ENCODE data around the gene DPF3. TPM values are rescaled to one million over a fixed set of nuclear protein-coding genes. Genes with fewer than 3 reads are reported as not detected.

DPF3 gene
- polyA plus RNA-seq, 1 experiment, result 3.6 TPM

DNA sequence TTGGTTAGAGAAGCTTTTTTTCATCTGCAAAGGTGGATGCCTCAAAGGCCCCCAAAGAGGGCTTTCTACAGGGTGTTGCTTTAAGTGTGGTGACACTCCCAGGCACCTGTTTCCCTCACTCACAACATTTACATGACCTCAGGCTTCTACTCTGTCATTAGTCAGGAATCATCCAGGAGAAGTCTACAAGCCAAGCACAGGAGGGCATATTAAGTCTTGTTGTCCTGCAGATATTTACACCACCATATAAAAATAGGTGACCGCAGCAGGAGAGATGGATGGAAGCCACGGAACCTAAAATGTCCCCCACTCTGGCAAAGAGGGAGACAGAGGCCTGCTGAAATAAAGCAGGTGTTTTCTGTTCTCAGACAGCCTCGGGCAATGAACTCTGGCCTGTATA, 7.5 kb upstream of the DPF3 start:
- TF ChIP-seq, protein P1, sequence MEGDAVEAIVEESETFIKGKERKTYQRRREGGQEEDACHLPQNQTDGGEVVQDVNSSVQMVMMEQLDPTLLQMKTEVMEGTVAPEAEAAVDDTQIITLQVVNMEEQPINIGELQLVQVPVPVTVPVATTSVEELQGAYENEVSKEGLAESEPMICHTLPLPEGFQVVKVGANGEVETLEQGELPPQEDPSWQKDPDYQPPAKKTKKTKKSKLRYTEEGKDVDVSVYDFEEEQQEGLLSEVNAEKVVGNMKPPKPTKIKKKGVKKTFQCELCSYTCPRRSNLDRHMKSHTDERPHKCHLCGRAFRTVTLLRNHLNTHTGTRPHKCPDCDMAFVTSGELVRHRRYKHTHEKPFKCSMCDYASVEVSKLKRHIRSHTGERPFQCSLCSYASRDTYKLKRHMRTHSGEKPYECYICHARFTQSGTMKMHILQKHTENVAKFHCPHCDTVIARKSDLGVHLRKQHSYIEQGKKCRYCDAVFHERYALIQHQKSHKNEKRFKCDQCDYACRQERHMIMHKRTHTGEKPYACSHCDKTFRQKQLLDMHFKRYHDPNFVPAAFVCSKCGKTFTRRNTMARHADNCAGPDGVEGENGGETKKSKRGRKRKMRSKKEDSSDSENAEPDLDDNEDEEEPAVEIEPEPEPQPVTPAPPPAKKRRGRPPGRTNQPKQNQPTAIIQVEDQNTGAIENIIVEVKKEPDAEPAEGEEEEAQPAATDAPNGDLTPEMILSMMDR (IDR thresholded peaks at IDR 0.05; ENCODE audit: insufficient read depth, low read depth, low read length), result no peak
- no peaks in the 10 kb centered on the region for H3K27me3 ChIP-seq (ENCODE audit: control insufficient read depth, insufficient read depth, low read length)
- ChIA-PET CTCF (interaction anchor here (5.3 kb wide), 1 partner anchor 386 kb away, joined by 44 read pairs; no protein-coding TSS in a partner anchor), POLR2A (no interaction called here)
- no peaks in the 10 kb centered on the region for H3K36me3 ChIP-seq (ENCODE audit: control insufficient read depth, insufficient read depth, low read length)
- no peak for DNase-seq (ENCODE audit: low read depth)
- no peak overlapping the region for H3K4me3 ChIP-seq (ENCODE audit: low read depth, low read length)

DNA sequence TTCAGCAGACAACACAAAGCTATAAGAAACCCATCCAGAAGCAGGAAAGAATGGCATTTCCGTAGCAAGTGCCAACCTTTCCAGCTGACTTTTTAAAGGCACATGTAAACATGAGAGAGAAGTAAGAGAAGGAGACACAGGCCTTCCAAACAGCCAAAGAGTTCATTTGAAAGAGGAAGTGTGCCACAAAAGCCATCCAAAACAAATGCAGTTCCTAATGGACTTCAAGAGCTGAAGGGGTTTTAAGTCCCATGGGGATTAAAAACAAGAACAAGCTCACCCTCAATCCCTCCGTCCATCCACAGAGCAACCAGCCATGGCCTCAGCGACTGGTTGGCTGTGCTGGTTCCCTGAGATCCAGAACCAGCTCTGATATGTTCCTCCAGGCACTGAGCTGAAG, 4.5 kb upstream of the DPF3 start:
- POLR2A ChIA-PET, result no interaction called here
- CTCF ChIA-PET, result interaction anchor here (1.7 to 5.3 kb wide), 2 partner anchors 50 to 383 kb away, joined by 5 to 44 read pairs; no protein-coding TSS in a partner anchor
- Histone ChIP-seq H3K36me3 (ENCODE audit: control insufficient read depth, insufficient read depth, low read length) (no peaks in the 10 kb centered on the region), H3K4me3 (ENCODE audit: low read depth, low read length) (no peak overlapping the region), H3K27me3 (ENCODE audit: control insufficient read depth, insufficient read depth, low read length) (no peaks in the 10 kb centered on the region)
- no peak for DNase-seq (ENCODE audit: low read depth)
- TF ChIP-seq, protein P1 (IDR thresholded peaks at IDR 0.05; ENCODE audit: insufficient read depth, low read depth, low read length), result no peak

- no peak for DNase-seq (ENCODE audit: low read depth)
- peak overlapping the region; percentile 52 for H3K4me3 ChIP-seq (ENCODE audit: low read depth, low read length)
- no peaks in the 10 kb centered on the region for H3K36me3 ChIP-seq (ENCODE audit: control insufficient read depth, insufficient read depth, low read length)
- POLR2A ChIA-PET, result interaction anchor here (1.0 kb wide), 1 partner anchor 252 kb away, joined by 6 read pairs; no protein-coding TSS in a partner anchor
- TF ChIP-seq, protein P1 (IDR thresholded peaks at IDR 0.05; ENCODE audit: insufficient read depth, low read depth, low read length), result no peak
- no peaks in the 10 kb centered on the region for H3K27me3 ChIP-seq (ENCODE audit: control insufficient read depth, insufficient read depth, low read length)
- CTCF ChIA-PET, result interaction anchor here (1.2 to 2.6 kb wide), 8 partner anchors 10 to 380 kb away, joined by 3 to 16 read pairs (median 6); no protein-coding TSS in a partner anchor
Observed at GRCh38 chr14:72894623-72895378, 900 bp upstream of the DPF3 start.

DNA sequence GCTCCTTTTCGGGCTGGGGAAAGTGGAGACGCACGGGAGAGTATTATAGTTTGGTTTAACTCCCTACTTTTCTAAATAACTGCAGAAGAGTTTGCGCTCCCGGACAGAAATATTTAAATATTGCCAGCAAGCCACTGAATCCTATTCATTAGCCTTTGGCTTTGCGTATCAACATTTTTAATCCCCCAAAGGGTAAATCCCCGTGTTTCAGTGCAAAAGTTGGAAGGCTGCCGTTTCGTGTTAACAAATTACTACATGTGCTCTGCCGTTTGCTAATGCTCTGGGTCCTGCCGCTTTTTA, 372 bp upstream of the DPF3 start:
- ChIA-PET POLR2A (interaction anchor here (0.6 to 1.0 kb wide), 2 partner anchors 165 to 251 kb away, joined by 3 to 6 read pairs; no protein-coding TSS in a partner anchor), CTCF (interaction anchor here (1.1 to 2.6 kb wide), 10 partner anchors 10 to 384 kb away, joined by 3 to 16 read pairs (median 4); no protein-coding TSS in a partner anchor)
- DNase-seq (ENCODE audit: low read depth), result no peak
- H3K36me3 ChIP-seq (ENCODE audit: control insufficient read depth, insufficient read depth, low read length), result no peaks in the 10 kb centered on the region
- TF ChIP-seq, protein P1 (IDR thresholded peaks at IDR 0.05; ENCODE audit: insufficient read depth, low read depth, low read length), result no peak
- peak overlapping the region; percentile 52 for H3K4me3 ChIP-seq (ENCODE audit: low read depth, low read length)
- no peaks in the 10 kb centered on the region for H3K27me3 ChIP-seq (ENCODE audit: control insufficient read depth, insufficient read depth, low read length)

DNA sequence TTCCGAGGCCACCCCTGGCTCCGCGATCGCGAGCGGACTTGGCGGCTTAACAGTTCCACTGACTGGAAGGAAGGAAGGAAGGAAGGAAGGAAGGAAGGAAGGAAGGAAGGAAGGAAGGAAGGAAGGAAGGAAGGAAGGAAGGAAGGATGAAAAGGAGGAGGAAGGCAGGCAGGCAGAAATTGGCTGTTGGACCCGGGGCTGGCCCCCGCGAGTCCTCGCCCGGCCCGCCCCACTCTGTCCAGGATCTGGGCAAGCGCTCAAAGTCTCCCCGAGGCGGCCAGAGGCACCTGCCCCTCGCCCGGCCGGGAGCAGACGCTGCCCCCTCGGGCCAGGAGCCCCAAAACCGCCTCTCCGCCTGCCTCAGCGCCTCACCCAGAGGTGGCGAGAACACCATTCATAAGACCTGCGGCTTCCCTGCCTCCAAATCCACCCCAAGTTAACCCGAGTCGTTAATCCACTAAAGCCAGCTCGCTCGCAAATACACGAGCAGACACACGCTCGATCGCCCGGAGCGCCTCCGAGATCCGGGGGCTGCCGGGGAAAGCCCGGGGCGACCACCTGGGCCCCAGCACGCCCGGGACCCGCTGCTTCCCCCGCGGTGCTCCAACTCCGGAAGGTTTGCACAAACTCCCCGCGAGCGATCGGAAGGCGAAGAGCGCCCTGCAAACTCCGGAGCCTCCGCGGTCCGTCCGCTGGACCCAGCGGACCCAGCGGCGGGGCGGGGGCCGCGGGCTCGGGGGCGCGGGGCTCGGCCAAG, 844 bp downstream of the DPF3 start:
- Histone ChIP-seq H3K4me3 (ENCODE audit: low read depth, low read length) (peak overlapping the region; percentile 56), H3K36me3 (ENCODE audit: control insufficient read depth, insufficient read depth, low read length) (no peaks in the 10 kb centered on the region), H3K27me3 (ENCODE audit: control insufficient read depth, insufficient read depth, low read length) (no peaks in the 10 kb centered on the region)
- TF ChIP-seq, protein P1 (IDR thresholded peaks at IDR 0.05; ENCODE audit: insufficient read depth, low read depth, low read length), result no peak
- ChIA-PET POLR2A (no interaction called here), CTCF (interaction anchor here (1.1 to 2.6 kb wide), 7 partner anchors 10 to 383 kb away, joined by 3 to 13 read pairs (median 6); no protein-coding TSS in a partner anchor)
- no peak for DNase-seq (ENCODE audit: low read depth)
